A549 (cell line): ENCODE results near the gene DTX3L. TPM values are rescaled to one million over a fixed set of nuclear protein-coding genes. Genes with fewer than 3 reads are reported as not detected.

ENCODE experiments used
- ATAC-seq, 2 experiments: fragments of 200-7000 bp in 1 of 2; fragments of >200 bp in 1 of 2; cut with Nextera tagmentation in 1 of 2; cut with Tn5 transposase in 1 of 2; 3 replicates each; pipeline versions ENCODE4 v1.8.0 to v1.9.1; 2018 to 2020; ENCODE audit warnings: mild to moderate bottlenecking in 1 of 2, moderate library complexity in 1 of 2
- CTCF ChIA-PET: fragments of 300-600 bp; sonication (Branson Sonifier 250); formaldehyde crosslinking; extraction: SDS; loops from one replicate; lab custom pipeline; 2021; ENCODE audit warnings: antibody characterized with exemption, inconsistent platforms; lab: Yijun Ruan, JAX
- POLR2A ChIA-PET: fragments of 350-600 bp; formaldehyde crosslinking; extraction: SDS; loops from one replicate; lab custom pipeline; 2021; ENCODE audit warnings: antibody characterized with exemption, inconsistent platforms; lab: Yijun Ruan, JAX
- DNase-seq, 2 experiments: peaks; one replicate each; pipeline versions ENCODE4 v3.0.0 to v3.0.0-alpha.2; 2011 to 2016; ENCODE audit warnings: low read depth in 1 of 2, low spot score in 1 of 2
- FAIRE-seq: peaks from 2 replicates; lab custom pipeline; 2011; peaks lifted over from hg19 to GRCh38; lab: Jason Lieb, UNC
- H3K27ac ChIP-seq, 2 experiments: fragments of >200 bp; sonication (Bioruptor Twin); formaldehyde crosslinking; 3 replicates each; pipeline ENCODE4 v1.5.1; 2016 to 2017
- H3K4me1 ChIP-seq: fragments of >200 bp; sonication (Bioruptor Twin); formaldehyde crosslinking; 3 replicates; pipeline ENCODE4 v1.6.1; 2016
- H3K4me2 ChIP-seq: fragments of >200 bp; sonication (Bioruptor Twin); formaldehyde crosslinking; 3 replicates; pipeline ENCODE4 v1.6.1; 2016
- H3K4me3 ChIP-seq: fragments of >200 bp; sonication (Bioruptor Twin); formaldehyde crosslinking; 3 replicates; pipeline ENCODE4 v1.5.1; 2016
- H3K9me3 ChIP-seq: fragments of >200 bp; sonication (Bioruptor Twin); formaldehyde crosslinking; 3 replicates; pipeline ENCODE4 v1.6.1; 2016
- ATOH8 ChIP-seq: fragments of 250-450 bp; sonication (Bioruptor Pico); IDR thresholded peaks from 2 replicates; pipeline ENCODE4 v1.5.0; 2020; ENCODE audit warnings: low read depth, mild to moderate bottlenecking, moderate library complexity
- CEBPB ChIP-seq, 2 experiments: fragments of >200 bp in 1 of 2; sonication (Bioruptor Twin) in 1 of 2; formaldehyde crosslinking in 1 of 2; IDR thresholded peaks; 2 replicates each; pipeline ENCODE4 v1.6.1; 2012 to 2016
- CHD4 ChIP-seq: fragments of 200-600 bp; sonication (generic); IDR thresholded peaks from 2 replicates; pipeline ENCODE4 v1.6.1; 2016; ENCODE audit warnings: antibody characterized with exemption, mild to moderate bottlenecking, borderline replicate concordance
- EP300 ChIP-seq, 2 experiments: fragments of >200 bp; sonication (Bioruptor Twin); formaldehyde crosslinking; IDR thresholded peaks; 2 replicates in 1 of 2; 3 replicates in 1 of 2; pipeline ENCODE4 v1.6.1; 2016 to 2017
- FOSB ChIP-seq: fragments of 250-450 bp; sonication (Bioruptor Pico); IDR thresholded peaks from 2 replicates; pipeline ENCODE4 v1.5.0; 2020; ENCODE audit warnings: mild to moderate bottlenecking, moderate library complexity
- FOSL2 ChIP-seq, 2 experiments: fragments of 450-650 bp in 1 of 2; fragments of >200 bp in 1 of 2; sonication (Bioruptor Twin) in 1 of 2; formaldehyde crosslinking; IDR thresholded peaks; 2 replicates each; pipeline versions ENCODE4 v1.5.0 to v1.6.1; 2016 to 2020; ENCODE audit warnings: mild to moderate bottlenecking in 1 of 2, moderate library complexity in 1 of 2
- GATA3 ChIP-seq: IDR thresholded peaks from 2 replicates; pipeline ENCODE4 v1.6.1; 2012; ENCODE audit warnings: borderline replicate concordance
- HDAC2 ChIP-seq: fragments of 200-600 bp; sonication (generic); IDR thresholded peaks from 2 replicates; pipeline ENCODE4 v1.6.1; 2016
- HEYL ChIP-seq: fragments of 250-450 bp; sonication (Bioruptor Pico); IDR thresholded peaks from 2 replicates; pipeline ENCODE4 v1.8.0; 2021; ENCODE audit warnings: mild to moderate bottlenecking, moderate library complexity
- HOXB13 ChIP-seq: fragments of 250-450 bp; sonication (Bioruptor Pico); IDR thresholded peaks from 2 replicates; pipeline ENCODE4 v1.5.0; 2020; ENCODE audit warnings: low read depth, mild to moderate bottlenecking, moderate library complexity
- HOXB5 ChIP-seq: fragments of 250-450 bp; sonication (Bioruptor Pico); IDR thresholded peaks from 2 replicates; pipeline ENCODE4 v1.5.0; 2020; ENCODE audit warnings: mild to moderate bottlenecking, moderate library complexity
- KDM1A ChIP-seq: fragments of 200-600 bp; sonication (generic); IDR thresholded peaks from 2 replicates; pipeline ENCODE4 v1.6.1; 2016; ENCODE audit warnings: low read depth, mild to moderate bottlenecking
- MAZ ChIP-seq: fragments of 150-350 bp; IDR thresholded peaks from 2 replicates; pipeline ENCODE4 v1.6.1; 2014; ENCODE audit warnings: antibody characterized with exemption, low read depth, low read length, borderline replicate concordance
- NFE2L2 ChIP-seq: fragments of 150-350 bp; conservative IDR thresholded peaks from 2 replicates; pipeline ENCODE4 v1.6.1; 2014; ENCODE audit warnings: low read length
- NPAS2 ChIP-seq: fragments of 250-450 bp; sonication (Bioruptor Pico); IDR thresholded peaks from 2 replicates; pipeline ENCODE4 v1.8.0; 2022; ENCODE audit warnings: mild to moderate bottlenecking, moderate library complexity, borderline replicate concordance
- POLR2A ChIP-seq: IDR thresholded peaks from 2 replicates; pipeline ENCODE4 v1.6.1; 2012; ENCODE audit warnings: mild to moderate bottlenecking, low read length
- POLR2AphosphoS2 ChIP-seq: conservative IDR thresholded peaks from 2 replicates; pipeline ENCODE4 v1.6.1; 2012; ENCODE audit warnings: low read length, improper control_type of control experiment, inconsistent platforms
- RARB ChIP-seq: fragments of 250-450 bp; sonication (Bioruptor Pico); IDR thresholded peaks from 2 replicates; pipeline ENCODE4 v1.8.0; 2021; ENCODE audit warnings: mild to moderate bottlenecking, moderate library complexity
- RNF2 ChIP-seq: fragments of 200-600 bp; sonication (generic); IDR thresholded peaks from 2 replicates; pipeline ENCODE4 v1.6.1; 2016; ENCODE audit warnings: low read depth, mild to moderate bottlenecking, antibody characterized with exemption, moderate library complexity, borderline replicate concordance
- SREBF2 ChIP-seq: fragments of 450-650 bp; IDR thresholded peaks from 2 replicates; pipeline ENCODE4 v1.6.1; 2014; ENCODE audit warnings: mild to moderate bottlenecking, moderate library complexity
- TFCP2L1 ChIP-seq: fragments of 250-450 bp; sonication (Bioruptor Pico); IDR thresholded peaks from 2 replicates; pipeline ENCODE4 v1.5.0; 2021; ENCODE audit warnings: mild to moderate bottlenecking
- TP53 ChIP-seq: fragments of 250-450 bp; sonication (Bioruptor Pico); IDR thresholded peaks from 2 replicates; pipeline ENCODE4 v1.5.0; 2021; ENCODE audit warnings: mild to moderate bottlenecking, moderate library complexity
- USF2 ChIP-seq: fragments of 450-650 bp; IDR thresholded peaks from 2 replicates; pipeline ENCODE4 v1.6.1; 2014; ENCODE audit warnings: antibody characterized with exemption
- ZC3H11A ChIP-seq: fragments of 450-650 bp; IDR thresholded peaks from 2 replicates; pipeline ENCODE4 v1.6.1; 2014; ENCODE audit warnings: antibody characterized with exemption, mild to moderate bottlenecking
- ZFP36 ChIP-seq: fragments of 450-650 bp; IDR thresholded peaks from 2 replicates; pipeline ENCODE4 v1.6.1; 2014; ENCODE audit warnings: borderline replicate concordance; ENCODE audit not compliant: partially characterized antibody
- ZSCAN20 ChIP-seq: fragments of 250-450 bp; sonication (Bioruptor Pico); IDR thresholded peaks from 2 replicates; pipeline ENCODE4 v1.8.0; 2022; ENCODE audit warnings: mild to moderate bottlenecking, moderate library complexity
- WGBS: methylation state at CpG from one replicate; pipeline ENCODE4 v1.1.6; 2017; ENCODE audit errors: missing lambda C conversion rate; 5-methylcytosine and 5-hydroxymethylcytosine counted together
- polyA plus RNA-seq, 4 experiments: library from polyadenylated mRNA; depleted of rRNA in 3 of 4; stranded (reverse); fragments of >200 nt; fragmentation: RNase III in 1 of 4; extraction: RNeasy Plus Mini Kit Qiagen cat#74134 plus additional on column Dnase treatment in 1 of 4; gene quantifications; 2 replicates in 3 of 4; 3 replicates in 1 of 4; pipeline ENCODE4 v1.2.3, GENCODE V29; 2011 to 2017
- TF ChIP-seq, protein P1 (sequence below): IDR thresholded peaks from 2 replicates; pipeline ENCODE4 v1.6.1; 2012
- TF ChIP-seq, protein P2 (sequence below): fragments of 250-450 bp; sonication (Bioruptor Pico); IDR thresholded peaks from 2 replicates; pipeline ENCODE4 v1.5.0; 2021; ENCODE audit warnings: mild to moderate bottlenecking, moderate library complexity, borderline replicate concordance

The DTX3L gene
- polyA plus RNA-seq, 2 of the 4 experiments (the other 2 are of a cell fraction), result 4.2 to 5.3 TPM

- no peak for TF ChIP-seq ATOH8
Observed at GRCh38 chr3:122578069-122578740, 14.1 kb downstream of the DTX3L start (continued).

DNA sequence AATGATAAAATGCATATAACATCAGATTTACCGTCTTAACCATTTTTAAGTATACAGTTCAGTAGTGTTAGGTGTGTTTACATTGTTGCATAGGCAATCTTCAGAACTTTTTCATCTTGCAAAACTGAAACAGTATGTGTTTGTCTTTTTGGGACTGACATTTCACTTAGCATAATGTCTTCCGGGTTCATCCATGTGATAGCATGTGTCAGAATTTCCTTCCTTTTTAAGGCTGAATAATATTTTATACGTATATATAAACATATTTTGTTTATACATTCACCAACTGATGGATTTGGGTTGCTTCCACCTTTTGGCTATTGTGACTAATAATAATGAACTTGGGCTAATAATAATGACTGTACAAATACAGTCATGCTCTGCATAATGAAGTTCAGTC lies 16.3 kb downstream of the DTX3L start:
- CTCF ChIA-PET, result no interaction called here
- Histone ChIP-seq H3K4me1 (no peaks in the 10 kb centered on the region), H3K4me3 (no peak overlapping the region), H3K9me3 (peaks cover 25% of the 10 kb centered on the region), H3K27ac (no peak overlapping the region), H3K4me2 (no peak overlapping the region)
- TF ChIP-seq NFE2L2, result no peak
- TF ChIP-seq HOXB5, result no peak
- TF ChIP-seq MAZ, result no peak
- TF ChIP-seq NPAS2, result no peak
- no peak for TF ChIP-seq ATOH8
- TF ChIP-seq HEYL (CRISPR knock-in tag), result no peak
- no peak for TF ChIP-seq RARB (CRISPR knock-in tag)
- TF ChIP-seq, protein P1, sequence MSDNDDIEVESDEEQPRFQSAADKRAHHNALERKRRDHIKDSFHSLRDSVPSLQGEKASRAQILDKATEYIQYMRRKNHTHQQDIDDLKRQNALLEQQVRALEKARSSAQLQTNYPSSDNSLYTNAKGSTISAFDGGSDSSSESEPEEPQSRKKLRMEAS, result no peak
- TF ChIP-seq, protein P2, sequence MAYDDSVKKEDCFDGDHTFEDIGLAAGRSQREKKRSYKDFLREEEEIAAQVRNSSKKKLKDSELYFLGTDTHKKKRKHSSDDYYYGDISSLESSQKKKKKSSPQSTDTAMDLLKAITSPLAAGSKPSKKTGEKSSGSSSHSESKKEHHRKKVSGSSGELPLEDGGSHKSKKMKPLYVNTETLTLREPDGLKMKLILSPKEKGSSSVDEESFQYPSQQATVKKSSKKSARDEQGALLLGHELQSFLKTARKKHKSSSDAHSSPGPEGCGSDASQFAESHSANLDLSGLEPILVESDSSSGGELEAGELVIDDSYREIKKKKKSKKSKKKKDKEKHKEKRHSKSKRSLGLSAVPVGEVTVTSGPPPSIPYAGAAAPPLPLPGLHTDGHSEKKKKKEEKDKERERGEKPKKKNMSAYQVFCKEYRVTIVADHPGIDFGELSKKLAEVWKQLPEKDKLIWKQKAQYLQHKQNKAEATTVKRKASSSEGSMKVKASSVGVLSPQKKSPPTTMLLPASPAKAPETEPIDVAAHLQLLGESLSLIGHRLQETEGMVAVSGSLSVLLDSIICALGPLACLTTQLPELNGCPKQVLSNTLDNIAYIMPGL, result no peak
- no peak for TF ChIP-seq TP53
- no peak for TF ChIP-seq GATA3
- TF ChIP-seq HDAC2, result no peak
- no peak for TF ChIP-seq POLR2A
- TF ChIP-seq CHD4, result no peak
- no peak for TF ChIP-seq ZC3H11A
- TF ChIP-seq EP300 (IDR thresholded peaks at IDR 0.05), result no peak
- no peak for TF ChIP-seq FOSB
- FAIRE-seq (no peak), DNase-seq (no peak), ATAC-seq (no peak)
- WGBS, result 50% methylated on average over 3 of the region's 3 CpGs
- POLR2A ChIA-PET, result no interaction called here

- no peak overlapping the region for H3K4me2 ChIP-seq
- no peak for TF ChIP-seq USF2
- no peak for TF ChIP-seq NPAS2
- TF ChIP-seq FOSB, result no peak
- no peak for TF ChIP-seq TFCP2L1
- no peak for TF ChIP-seq GATA3
- no peak for TF ChIP-seq RNF2
- no peak for TF ChIP-seq CEBPB (IDR thresholded peaks at IDR 0.05)
- TF ChIP-seq ZSCAN20 (CRISPR knock-in tag), result no peak
- TF ChIP-seq HOXB13 (CRISPR knock-in tag), result no peak
- TF ChIP-seq FOSL2 (IDR thresholded peaks at IDR 0.05), result no peak
- TF ChIP-seq FOSL2 (CRISPR knock-in tag; IDR thresholded peaks at IDR 0.05), result no peak
- no peak; the same call in 1 of the 2 replicates for TF ChIP-seq KDM1A
- TF ChIP-seq SREBF2, result no peak
- TF ChIP-seq ZFP36, result no peak
- no peak for TF ChIP-seq POLR2AphosphoS2
- no peak for TF ChIP-seq POLR2A
- 60% methylated on average over 2 of the region's 2 CpGs for WGBS
- peaks cover 25% of the 10 kb centered on the region for H3K9me3 ChIP-seq
- POLR2A ChIA-PET, result no interaction called here
- no peak overlapping the region for H3K27ac ChIP-seq
- FAIRE-seq (no peak), DNase-seq (no peak), ATAC-seq (no peak)
- CTCF ChIA-PET, result interaction anchor here (1.1 kb wide), 1 partner anchor 11 kb away, joined by 3 read pairs; no protein-coding TSS in a partner anchor
- no peaks in the 10 kb centered on the region for H3K4me1 ChIP-seq
- H3K4me3 ChIP-seq, result no peak overlapping the region
Observed at GRCh38 chr3:122581622-122582021, 17.5 kb downstream of the DTX3L start.
